Stimulated activated effector memory CD8-positive, alpha-beta T cell treated with anti-CD3 and anti-CD28 coated beads, Interleukin-12 subunit alpha, Interleukin-12 subunit beta, amount 100 ng/mL, for 72 hours (primary cell): ENCODE measurements around the gene INSR.

ENCODE experiments used
- ATAC-seq: fragments of 150-1000 bp; cut with Tn5 transposase; 2 replicates; pipeline ENCODE4 v1.10.0; 2021
- DNase-seq, 2 donors: peaks; one replicate each; pipeline ENCODE4 v3.0.0; 2021 to 2022; ENCODE audit warnings: low spot score in 2 of 2
- H3K27ac Mint-ChIP-seq: one replicate; pipeline ENCODE4 v1.8.0; 2022; ENCODE audit warnings: mild to moderate bottlenecking, mixed read lengths
- H3K36me3 Mint-ChIP-seq: one replicate; pipeline ENCODE4 v1.8.0; 2022; ENCODE audit warnings: mild to moderate bottlenecking, mixed read lengths
- H3K4me1 Mint-ChIP-seq: one replicate; pipeline ENCODE4 v1.8.0; 2022; ENCODE audit warnings: mixed read lengths
- H3K4me3 Mint-ChIP-seq: one replicate; pipeline ENCODE4 v1.8.0; 2022; ENCODE audit warnings: mild to moderate bottlenecking, mixed read lengths
- H3K9me3 Mint-ChIP-seq: one replicate; pipeline ENCODE4 v1.8.0; 2022; ENCODE audit warnings: mixed read lengths

Gene INSR

DNA sequence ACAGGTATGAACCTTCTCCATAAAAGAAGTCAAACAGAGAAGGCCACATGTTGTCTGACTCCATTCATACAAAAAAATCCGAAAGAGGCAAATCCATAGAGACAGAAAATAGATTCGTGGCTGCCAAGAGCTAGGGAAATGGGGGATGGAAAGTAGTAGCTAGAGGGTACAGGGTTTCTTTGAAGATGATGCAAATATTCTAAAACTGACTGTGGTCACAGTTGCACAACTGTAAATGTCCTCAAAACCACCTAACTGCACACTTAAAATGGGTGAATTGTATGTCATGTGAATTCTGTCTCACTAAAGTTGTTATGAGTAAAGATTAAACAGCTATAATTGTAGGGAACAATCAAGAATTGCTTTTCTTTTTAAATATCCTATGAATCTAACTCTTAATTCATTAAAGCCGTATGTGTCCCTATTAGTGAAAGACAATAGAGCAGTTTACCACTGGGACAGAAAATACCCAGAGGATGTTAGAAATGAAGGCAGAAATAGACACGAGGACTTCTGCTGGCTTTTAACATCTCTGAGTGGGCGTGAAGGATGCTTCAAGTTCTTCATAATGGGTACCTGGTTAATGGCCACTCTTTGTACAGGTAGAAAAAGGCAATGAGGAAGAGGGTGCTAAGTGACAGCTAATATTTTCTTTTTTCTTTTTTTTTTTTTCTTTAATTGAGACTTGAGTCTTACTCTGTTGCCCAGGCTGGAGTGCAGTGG is 21.2 kb downstream of the INSR start:
- Mint-ChIP-seq H3K27ac (no peak overlapping the region), H3K4me1 (peaks cover 6% of the 10 kb centered on the region), H3K36me3 (no peaks in the 10 kb centered on the region), H3K4me3 (no peak overlapping the region), H3K9me3 (no peaks in the 10 kb centered on the region)
- no peak for DNase-seq
- no peak for ATAC-seq

DNA sequence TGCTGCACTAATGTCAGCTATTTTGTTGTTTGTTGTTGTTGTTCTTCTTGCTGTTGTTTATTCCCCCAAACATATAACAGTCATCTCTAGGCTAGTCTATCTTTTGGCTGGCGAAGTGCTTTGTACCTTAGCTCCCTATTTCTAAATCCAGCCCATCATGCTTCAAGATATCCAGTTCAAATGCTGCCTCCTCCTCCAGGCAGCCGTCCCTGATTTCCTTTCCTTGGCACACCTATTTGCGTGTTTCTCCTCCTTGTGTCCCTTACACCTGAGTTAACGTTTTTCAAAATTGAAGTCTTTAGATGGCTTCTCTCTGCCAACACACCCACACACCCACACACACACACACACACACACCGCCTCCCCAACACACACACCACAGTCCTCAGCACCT is 25.5 kb downstream of the INSR start:
- Mint-ChIP-seq H3K4me3 (no peak overlapping the region), H3K9me3 (no peaks in the 10 kb centered on the region), H3K4me1 (peaks cover 7% of the 10 kb centered on the region), H3K27ac (no peak overlapping the region), H3K36me3 (no peaks in the 10 kb centered on the region)
- DNase-seq (no peak), ATAC-seq (no peak)

DNA sequence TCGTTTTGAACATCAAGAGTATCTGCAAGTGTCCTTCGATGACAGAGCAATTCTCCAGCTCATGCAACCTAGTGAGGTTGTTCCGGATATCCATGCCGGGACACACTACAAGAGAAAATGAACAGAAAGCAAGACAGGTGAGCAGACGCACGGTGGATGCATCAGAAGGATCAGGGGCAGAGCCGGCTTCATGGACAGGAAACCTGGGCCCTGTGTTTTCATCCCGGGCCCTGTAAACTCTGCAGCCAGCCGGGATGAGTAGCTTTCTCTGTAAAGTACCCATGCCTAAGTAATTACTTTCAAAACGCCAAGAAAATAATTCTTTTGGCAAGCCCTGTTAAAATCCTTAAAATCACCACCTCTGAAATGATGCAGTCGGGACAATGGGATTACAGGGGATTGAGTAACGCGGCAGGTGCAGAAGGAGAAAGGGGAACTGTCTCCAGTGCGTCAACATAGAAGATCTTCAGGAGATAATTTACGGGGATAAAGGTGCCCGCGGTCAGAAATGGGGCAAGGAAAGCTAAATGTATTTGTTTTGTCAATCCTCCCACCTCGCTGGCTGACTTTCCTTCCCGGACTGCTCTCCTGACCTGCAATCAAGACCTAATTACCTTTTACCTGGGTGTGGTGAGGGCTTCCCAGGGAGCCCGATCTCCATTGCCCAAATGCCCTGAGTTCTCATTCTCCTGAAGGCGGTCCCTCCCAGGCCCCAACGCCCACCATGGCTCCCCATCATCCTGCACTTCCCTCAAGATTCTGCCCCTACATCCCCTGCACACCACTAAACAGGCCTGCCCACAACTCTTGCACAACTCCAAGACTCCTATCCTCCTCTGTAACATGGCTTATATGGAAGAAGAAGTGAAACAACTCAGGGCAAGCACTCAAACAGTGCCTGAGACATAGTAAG is 26.2 kb downstream of the INSR start:
- Mint-ChIP-seq H3K9me3 (no peaks in the 10 kb centered on the region), H3K27ac (no peak overlapping the region), H3K36me3 (no peaks in the 10 kb centered on the region), H3K4me3 (no peak overlapping the region), H3K4me1 (peaks cover 7% of the 10 kb centered on the region)
- no peak for ATAC-seq
- no peak for DNase-seq

DNA sequence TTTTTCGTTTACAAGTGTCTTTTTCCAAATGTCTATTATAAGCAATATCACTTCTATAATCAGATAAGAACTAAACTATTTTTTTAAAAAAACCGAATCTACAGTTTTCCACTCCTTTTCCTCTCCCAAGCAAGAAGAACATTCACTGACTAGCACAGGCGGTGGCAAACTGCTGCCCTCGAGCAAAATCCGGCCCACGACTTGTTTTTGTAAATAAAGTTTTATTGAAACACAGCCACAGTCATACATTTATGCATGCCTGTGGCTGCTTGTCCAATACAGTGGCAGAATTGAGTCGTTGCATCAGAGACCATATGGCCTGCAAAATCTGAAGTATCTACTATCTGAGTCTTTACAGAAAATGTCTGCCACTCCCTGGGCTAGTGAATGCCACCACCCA is 27.4 kb downstream of the INSR start:
- H3K27ac Mint-ChIP-seq, result no peak overlapping the region
- DNase-seq, result no peak

DNA sequence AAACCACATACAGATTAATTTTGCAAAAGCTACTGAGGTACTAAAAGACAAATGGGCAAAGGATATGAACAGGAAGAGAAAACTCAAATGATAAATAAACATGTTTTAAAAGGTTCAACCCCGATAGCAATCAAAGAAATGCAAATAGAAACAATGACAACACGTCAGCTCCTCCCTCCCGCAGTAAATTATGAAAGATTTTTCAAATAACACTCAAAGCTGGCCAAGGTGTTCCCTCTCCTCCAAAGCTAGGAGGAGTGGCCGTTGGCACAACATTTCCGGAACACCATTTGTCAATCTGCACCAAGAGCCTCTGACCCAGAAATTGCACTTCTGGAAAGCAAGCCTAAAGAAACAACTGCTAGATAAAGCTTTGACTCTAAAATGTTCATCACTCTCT is 28.3 kb downstream of the INSR start:
- Mint-ChIP-seq H3K36me3 (no peaks in the 10 kb centered on the region), H3K4me1 (peaks cover 7% of the 10 kb centered on the region), H3K4me3 (no peak overlapping the region), H3K9me3 (no peaks in the 10 kb centered on the region), H3K27ac (no peak overlapping the region)
- no peak for DNase-seq
- no peak for ATAC-seq

More for the DNA sequence above, 27.4 kb downstream of the INSR start:
- no peaks in the 10 kb centered on the region for H3K9me3 Mint-ChIP-seq
- H3K36me3 Mint-ChIP-seq, result no peaks in the 10 kb centered on the region
- no peak overlapping the region for H3K4me3 Mint-ChIP-seq
- H3K4me1 Mint-ChIP-seq, result peaks cover 7% of the 10 kb centered on the region
- ATAC-seq, result no peak

DNA sequence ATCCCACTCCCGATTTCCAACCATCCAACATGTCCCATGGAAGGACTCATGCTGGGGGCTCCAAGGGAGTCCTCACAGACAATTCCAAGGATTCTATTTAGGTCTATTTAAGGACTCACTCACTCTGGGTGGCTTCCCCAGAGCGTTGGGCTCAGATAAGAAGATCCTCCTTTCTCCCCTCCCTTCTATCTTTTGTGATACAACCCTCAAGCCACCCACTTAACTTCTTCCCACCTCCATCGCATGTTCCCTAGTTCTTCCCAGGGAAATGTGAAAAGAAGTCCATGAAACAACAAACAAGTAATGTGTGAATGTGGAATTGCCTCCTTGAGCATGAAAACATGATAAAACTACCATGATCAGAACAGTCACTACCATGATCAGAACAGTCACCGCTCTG is 29.4 kb downstream of the INSR start:
- DNase-seq (no peak), ATAC-seq (no peak)
- Mint-ChIP-seq H3K27ac (no peak overlapping the region), H3K9me3 (no peaks in the 10 kb centered on the region), H3K36me3 (no peaks in the 10 kb centered on the region), H3K4me1 (peaks cover 7% of the 10 kb centered on the region), H3K4me3 (no peak overlapping the region)

DNA sequence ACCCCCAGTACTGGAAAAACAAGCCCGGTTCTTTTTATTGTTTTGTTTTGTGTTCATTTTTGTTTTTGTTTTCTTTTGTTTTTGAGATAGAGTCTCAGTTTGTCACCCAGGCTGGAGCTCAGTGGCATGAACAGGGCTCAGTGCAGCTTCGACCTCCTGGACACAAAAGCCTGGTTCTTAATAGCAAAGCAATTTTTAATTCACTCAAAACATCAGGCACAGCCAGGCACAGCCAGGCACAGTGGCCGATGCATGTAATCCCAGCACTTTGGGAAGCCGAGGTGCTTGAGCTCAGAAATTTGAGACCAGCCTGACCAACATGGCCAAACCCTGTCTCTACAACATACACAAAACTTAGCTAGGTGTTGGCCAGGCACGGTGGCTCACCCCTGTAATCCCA is 30.7 kb downstream of the INSR start:
- no peak for ATAC-seq
- Mint-ChIP-seq H3K9me3 (no peaks in the 10 kb centered on the region), H3K4me3 (no peak overlapping the region), H3K4me1 (peaks cover 6% of the 10 kb centered on the region), H3K36me3 (no peaks in the 10 kb centered on the region), H3K27ac (no peak overlapping the region)
- DNase-seq, result no peak

DNA sequence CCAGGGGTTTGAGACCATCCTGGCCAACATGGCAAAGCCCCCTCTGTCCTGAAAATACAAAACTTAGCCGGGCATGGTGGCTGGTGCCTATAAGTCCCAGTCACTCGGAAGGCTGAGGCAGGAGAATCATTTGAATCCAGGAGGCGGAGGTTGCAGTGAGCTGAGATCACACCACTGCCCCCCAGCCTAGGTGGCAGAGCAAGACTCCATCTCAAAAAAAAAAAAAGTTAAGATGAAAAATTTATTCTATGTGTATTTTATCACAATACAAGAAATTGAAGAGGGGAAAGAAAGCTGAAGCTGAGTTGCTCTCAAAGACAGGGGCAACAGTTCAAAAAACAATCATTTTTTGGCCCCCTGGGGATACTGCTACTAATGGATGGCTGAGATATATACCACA is 31.1 kb downstream of the INSR start:
- ATAC-seq (no peak), DNase-seq (no peak)
- Mint-ChIP-seq H3K4me1 (peaks cover 1% of the 10 kb centered on the region), H3K9me3 (no peaks in the 10 kb centered on the region), H3K27ac (no peak overlapping the region), H3K4me3 (no peak overlapping the region), H3K36me3 (no peaks in the 10 kb centered on the region)

DNA sequence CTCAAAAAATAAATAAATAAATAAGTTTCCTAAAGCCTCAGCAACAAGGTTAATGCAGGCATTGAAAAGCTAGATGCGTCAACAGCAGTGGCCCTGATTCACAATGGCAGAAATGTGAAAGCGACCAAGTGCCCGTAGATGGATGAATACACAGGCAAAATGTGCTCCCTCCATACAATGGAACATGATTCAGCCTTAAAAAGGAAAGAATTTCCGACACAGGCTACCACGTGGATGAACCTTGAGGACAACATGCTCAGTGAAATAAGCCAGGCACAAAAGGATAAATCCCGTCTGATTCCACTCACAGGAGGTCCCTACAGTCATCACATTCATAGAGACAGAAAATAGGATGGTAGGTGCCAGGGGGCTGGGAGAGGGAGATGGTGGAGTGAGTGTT is 31.7 kb downstream of the INSR start:
- no peaks in the 10 kb centered on the region for H3K4me1 Mint-ChIP-seq
- no peaks in the 10 kb centered on the region for H3K9me3 Mint-ChIP-seq
- ATAC-seq (no peak), DNase-seq (no peak)
- H3K4me3 Mint-ChIP-seq, result no peak overlapping the region
- no peak overlapping the region for H3K27ac Mint-ChIP-seq
- H3K36me3 Mint-ChIP-seq, result no peaks in the 10 kb centered on the region

DNA sequence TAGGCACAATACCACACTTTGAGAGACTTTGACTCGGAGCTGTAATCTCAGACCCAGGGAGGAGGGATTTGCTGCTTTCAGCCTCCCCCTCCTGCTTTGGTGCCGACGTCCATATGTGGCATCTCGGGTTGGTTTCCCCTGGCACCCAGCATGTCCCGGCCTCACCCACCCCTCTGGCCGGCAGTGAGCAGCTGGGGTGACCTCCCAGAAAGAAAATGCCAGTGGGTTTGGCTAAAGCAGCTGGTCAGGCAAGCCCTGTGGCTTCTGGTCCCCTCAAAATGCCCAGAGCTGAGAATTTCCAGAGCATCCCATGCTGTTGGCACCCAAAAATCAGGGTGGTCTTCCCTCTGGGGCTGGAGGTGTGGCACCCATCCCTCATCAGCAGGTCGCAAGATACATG is 34.1 kb downstream of the INSR start:
- no peaks in the 10 kb centered on the region for H3K36me3 Mint-ChIP-seq
- no peak for DNase-seq
- no peak for ATAC-seq
- H3K9me3 Mint-ChIP-seq, result no peaks in the 10 kb centered on the region
- no peaks in the 10 kb centered on the region for H3K4me1 Mint-ChIP-seq
- no peak overlapping the region for H3K4me3 Mint-ChIP-seq
- H3K27ac Mint-ChIP-seq, result no peak overlapping the region

DNA sequence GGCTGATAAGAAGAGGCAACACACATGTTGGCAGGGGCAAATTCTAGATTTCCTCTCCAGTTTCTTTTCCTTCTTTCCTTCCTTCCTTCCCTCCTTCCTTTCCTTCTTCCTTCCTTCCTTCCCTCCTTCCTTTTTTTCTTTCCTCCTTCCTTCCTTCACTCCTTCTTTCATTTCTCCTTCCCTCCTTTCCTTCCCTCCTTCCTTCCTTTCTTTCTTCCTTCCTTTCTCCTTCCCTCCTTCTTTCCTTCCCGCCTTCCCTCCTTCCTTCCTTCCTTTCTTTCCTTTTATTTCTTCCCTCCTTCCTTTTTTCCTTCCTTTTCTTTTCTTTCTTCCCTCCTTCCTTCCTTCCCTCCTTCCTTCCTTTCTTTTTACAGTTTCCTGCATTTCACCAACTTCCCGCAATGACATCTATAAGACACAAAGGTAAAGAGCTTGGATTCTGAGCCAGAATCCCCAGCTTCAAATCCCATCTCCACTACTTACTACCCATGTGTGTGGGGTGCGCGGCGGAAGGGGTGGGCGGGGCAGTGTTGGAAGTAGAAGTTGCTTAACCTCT is 35.3 kb downstream of the INSR start:
- ATAC-seq (no peak), DNase-seq (no peak)
- no peaks in the 10 kb centered on the region for H3K36me3 Mint-ChIP-seq
- no peaks in the 10 kb centered on the region for H3K4me1 Mint-ChIP-seq
- no peak overlapping the region for H3K4me3 Mint-ChIP-seq
- no peaks in the 10 kb centered on the region for H3K9me3 Mint-ChIP-seq
- H3K27ac Mint-ChIP-seq, result no peak overlapping the region

DNA sequence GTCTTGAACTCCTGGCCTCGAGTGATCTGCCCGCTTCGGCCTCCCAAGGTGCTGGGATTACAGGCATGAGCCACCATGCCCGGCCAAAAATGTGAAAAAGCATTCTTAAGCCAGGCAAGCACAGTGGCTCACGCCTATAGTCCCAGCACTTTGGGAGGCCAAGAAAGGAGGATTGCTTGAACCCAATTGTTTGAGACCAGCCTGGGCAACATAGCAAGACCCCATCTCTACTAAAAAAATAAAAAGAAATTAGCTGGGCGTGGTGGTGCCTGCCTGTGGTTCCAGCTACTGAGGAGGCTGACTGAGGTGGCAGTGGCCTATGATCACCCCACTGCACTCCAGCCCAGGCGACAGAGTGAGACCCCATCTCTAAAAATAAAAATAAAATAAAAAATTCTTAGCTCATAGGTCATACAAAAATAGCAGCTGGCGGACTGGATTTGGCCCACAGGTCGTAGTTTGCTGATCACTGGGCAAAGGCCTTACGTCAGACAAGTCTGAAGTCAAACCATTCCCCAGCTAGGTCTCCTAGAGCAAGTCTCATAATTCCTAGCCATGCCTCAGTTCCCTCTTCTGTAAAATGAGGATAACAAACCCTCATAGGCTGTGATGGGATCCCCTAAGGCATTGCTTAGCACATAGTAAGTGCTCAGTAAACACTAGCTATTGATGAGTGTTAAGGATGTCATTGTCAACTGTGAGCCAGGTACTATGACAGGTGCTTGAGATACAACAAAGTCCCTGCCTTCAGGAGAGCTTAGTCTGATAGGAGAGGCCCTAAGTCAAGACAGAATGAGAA is 36.0 kb downstream of the INSR start:
- Mint-ChIP-seq H3K9me3 (no peaks in the 10 kb centered on the region), H3K4me1 (no peaks in the 10 kb centered on the region), H3K4me3 (no peak overlapping the region), H3K36me3 (no peaks in the 10 kb centered on the region), H3K27ac (no peak overlapping the region)
- DNase-seq (no peak), ATAC-seq (no peak)

DNA sequence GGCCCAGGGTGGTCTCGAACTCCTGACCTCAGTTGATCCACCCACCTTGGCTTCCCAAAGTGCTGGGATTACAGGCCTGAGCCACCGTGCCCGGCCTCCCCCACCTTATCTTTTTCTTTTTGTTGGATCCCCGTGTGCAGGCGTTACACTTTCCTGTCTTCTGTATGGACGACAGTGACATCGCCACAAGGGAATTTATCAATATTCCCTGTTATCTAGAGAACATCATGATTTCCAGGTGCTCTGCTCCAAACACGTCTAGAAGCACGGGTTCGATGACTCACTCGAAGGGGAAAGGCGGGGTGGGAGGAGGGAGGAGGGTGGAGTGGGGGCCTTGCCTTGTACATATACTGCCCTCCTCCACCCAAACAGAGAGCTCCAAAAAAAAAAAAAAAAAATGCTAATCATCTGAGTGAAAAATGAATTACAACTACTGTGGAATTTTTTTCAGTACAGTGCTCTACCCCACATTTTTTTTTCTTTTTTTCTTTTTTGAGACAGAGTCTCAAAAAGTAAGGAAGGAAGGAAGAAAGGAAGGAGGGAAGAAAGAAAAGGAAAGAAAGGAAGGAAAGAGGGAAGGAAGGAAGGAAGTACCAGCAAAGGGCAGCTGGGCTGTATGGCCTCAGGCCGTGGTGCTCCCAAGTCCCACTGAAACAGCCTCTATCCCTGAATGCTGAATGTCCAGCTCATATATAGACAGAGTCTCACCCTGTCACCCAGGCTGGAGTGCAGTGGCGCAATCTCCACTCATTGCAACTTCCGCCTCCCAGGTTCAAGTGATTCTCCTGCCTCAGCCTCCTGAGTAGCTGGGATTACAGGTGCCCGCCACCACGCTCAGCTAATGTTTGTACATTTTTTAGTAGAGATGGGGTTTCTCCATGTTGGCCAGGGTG is 36.8 kb downstream of the INSR start:
- no peak overlapping the region for H3K27ac Mint-ChIP-seq
- no peaks in the 10 kb centered on the region for H3K36me3 Mint-ChIP-seq
- ATAC-seq, result no peak
- H3K4me3 Mint-ChIP-seq, result no peak overlapping the region
- no peak for DNase-seq
- H3K9me3 Mint-ChIP-seq, result no peaks in the 10 kb centered on the region
- no peaks in the 10 kb centered on the region for H3K4me1 Mint-ChIP-seq

DNA sequence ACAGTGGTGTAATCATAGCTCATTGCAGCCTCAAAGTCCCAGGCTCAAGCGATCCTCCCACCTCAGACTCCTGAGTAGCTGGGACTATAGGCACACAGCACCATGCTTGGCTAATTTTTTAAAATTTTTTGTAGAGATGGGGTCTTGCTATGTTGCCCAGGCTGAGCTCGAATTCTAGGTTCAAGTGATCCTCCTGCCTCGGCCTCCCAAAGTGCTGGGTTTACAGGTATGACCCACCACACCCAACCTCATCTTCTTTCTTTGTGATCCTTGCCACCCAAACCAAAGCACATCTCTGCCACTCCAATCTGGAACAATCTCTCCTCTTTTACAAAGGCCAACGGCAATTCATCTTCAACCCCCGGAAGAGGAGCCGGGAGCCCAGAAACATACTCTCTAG is 38.6 kb downstream of the INSR start:
- no peaks in the 10 kb centered on the region for H3K4me1 Mint-ChIP-seq
- no peak overlapping the region for H3K4me3 Mint-ChIP-seq
- DNase-seq, result no peak
- no peaks in the 10 kb centered on the region for H3K36me3 Mint-ChIP-seq
- no peaks in the 10 kb centered on the region for H3K9me3 Mint-ChIP-seq
- H3K27ac Mint-ChIP-seq, result no peak overlapping the region
- no peak for ATAC-seq
